ENCODE measurements around the gene OR52N1.

GRCh38 chr11:5809122-5809519 is 18.1 kb upstream of the OR52N1 start:
- TF ChIP-seq CTCF (IDR thresholded peaks at IDR 0.05) (no peak), POLR2AphosphoS5 (IDR thresholded peaks at IDR 0.05) (no peak)

All from sigmoid colon (tissue), 4 donors.